HepG2 (cell line): ENCODE data around the gene PHACTR1. TPM values are rescaled to one million over a fixed set of nuclear protein-coding genes. Genes with fewer than 3 reads are reported as not detected.

Experiments
- ATAC-seq: fragments of 200-7000 bp; cut with Tn5 transposase; 3 replicates; pipeline ENCODE4 v1.9.1; 2020; ENCODE audit warnings: mild to moderate bottlenecking, moderate library complexity
- BruUV-seq: library from RNA; stranded (reverse); fragments of 400-500 nt; replicated peaks from 2 replicates; lab custom pipeline; 2021; lab: Mats Ljungman, UMichigan
- CTCF ChIA-PET: fragments of 300-600 bp; formaldehyde crosslinking; extraction: SDS; loops from one replicate; lab custom pipeline; 2021; ENCODE audit warnings: low total read pairs, inconsistent platforms, low intra/inter-chr PET ratio; lab: Yijun Ruan, JAX
- POLR2A ChIA-PET: fragments of 350-600 bp; sonication (Branson Sonifier 250); formaldehyde crosslinking; loops from one replicate; lab custom pipeline; 2020; ENCODE audit warnings: antibody characterized with exemption, inconsistent platforms; lab: Yijun Ruan, JAX
- DNase-seq: peaks from one replicate; pipeline ENCODE4 v3.0.0-alpha.2; 2015; ENCODE audit warnings: low spot score
- FAIRE-seq: peaks from 3 replicates; lab custom pipeline; 2011; peaks lifted over from hg19 to GRCh38; lab: Jason Lieb, UNC
- H2AFZ ChIP-seq: one replicate; pipeline ENCODE4 v1.6.1; 2011; ENCODE audit warnings: low read length, inconsistent platforms
- H3K27ac ChIP-seq: fragments of 300-600 bp; 3 replicates; pipeline ENCODE4 v1.8.0; 2011; ENCODE audit warnings: mixed run types, mild to moderate bottlenecking, mixed read lengths, low read length, inconsistent platforms; ENCODE audit not compliant: insufficient read depth; ENCODE audit errors: extremely low read length
- H3K27me3 ChIP-seq, 2 experiments: fragments of 200-600 bp in 1 of 2; 2 replicates in 1 of 2; 3 replicates in 1 of 2; pipeline versions ENCODE4 v1.6.0 to v1.8.0; 2011; ENCODE audit warnings: low read length in 2 of 2, mild to moderate bottlenecking in 2 of 2, moderate library complexity in 2 of 2, inconsistent platforms in 1 of 2; ENCODE audit not compliant: insufficient read depth in 2 of 2, control insufficient read depth in 1 of 2
- H3K36me3 ChIP-seq, 2 experiments: fragments of 200-600 bp in 1 of 2; replicated peaks in 1 of 2; 2 replicates in 1 of 2; 3 replicates in 1 of 2; pipeline versions ENCODE4 v1.5.1 to v1.8.0; 2011; ENCODE audit warnings: low read length in 2 of 2, inconsistent platforms in 1 of 2; ENCODE audit not compliant: insufficient read depth in 2 of 2, control insufficient read depth in 1 of 2
- H3K4me1 ChIP-seq: 2 replicates; pipeline ENCODE4 v1.5.1; 2012; ENCODE audit warnings: low read length, inconsistent platforms; ENCODE audit not compliant: insufficient read depth
- H3K4me2 ChIP-seq: 2 replicates; pipeline ENCODE4 v1.6.0; 2011; ENCODE audit warnings: low read depth, low read length, inconsistent platforms
- H3K4me3 ChIP-seq, 3 experiments: fragments of 200-600 bp in 1 of 3; sonication (generic), shearing (Covaris generic) in 1 of 3; replicated peaks in 1 of 3; 2 replicates each; pipeline ENCODE4 v1.5.1; 2011 to 2016; ENCODE audit warnings: low read length in 3 of 3, inconsistent platforms in 2 of 3, low read depth in 2 of 3, mild to moderate bottlenecking in 2 of 3, control low read depth in 1 of 3, mixed read lengths in 1 of 3; ENCODE audit not compliant: insufficient read depth in 1 of 3
- H3K79me2 ChIP-seq: one replicate; pipeline ENCODE4 v1.6.1; 2011; ENCODE audit warnings: low read length, inconsistent platforms; ENCODE audit not compliant: insufficient read depth
- H3K9ac ChIP-seq: 2 replicates; pipeline ENCODE4 v1.6.0; 2011; ENCODE audit warnings: mild to moderate bottlenecking, low read depth, low read length, inconsistent platforms; ENCODE audit not compliant: insufficient read depth
- H3K9me3 ChIP-seq: 2 replicates; pipeline ENCODE4 v1.5.1; 2012; ENCODE audit warnings: mild to moderate bottlenecking, low read length
- H4K20me1 ChIP-seq: 2 replicates; pipeline ENCODE4 v1.6.0; 2011; ENCODE audit warnings: inconsistent platforms, mild to moderate bottlenecking, low read length, moderate library complexity; ENCODE audit not compliant: insufficient read depth
- CCDC6 ChIP-seq: sonication (generic); formaldehyde crosslinking; IDR thresholded peaks from 2 replicates; pipeline ENCODE4 v1.8.1; 2022; ENCODE audit warnings: mild to moderate bottlenecking, missing genetic modification reagents, moderate library complexity
- HOXA5 ChIP-seq: sonication (generic); formaldehyde crosslinking; IDR thresholded peaks from 2 replicates; pipeline ENCODE4 v1.4.0; 2020; ENCODE audit warnings: missing genetic modification reagents
- TARDBP ChIP-seq: sonication (generic); formaldehyde crosslinking; IDR thresholded peaks from 2 replicates; pipeline ENCODE4 v1.8.0; 2022; ENCODE audit warnings: mild to moderate bottlenecking, missing genetic modification reagents
- ZNF136 ChIP-seq: sonication (generic); formaldehyde crosslinking; IDR thresholded peaks from 2 replicates; pipeline ENCODE4 v1.8.1; 2022; ENCODE audit warnings: low read depth, mild to moderate bottlenecking, moderate library complexity, missing genetic modification reagents
- ZNF224 ChIP-seq: sonication (generic); formaldehyde crosslinking; IDR thresholded peaks from 2 replicates; pipeline ENCODE4 v1.5.0; 2020; ENCODE audit warnings: mild to moderate bottlenecking, missing genetic modification reagents
- WGBS: methylation state at CpG from one replicate; pipeline ENCODE4 v1.1.6; 2017; ENCODE audit warnings: low lambda C conversion rate; 5-methylcytosine and 5-hydroxymethylcytosine counted together
- in situ Hi-C: cut with HindIII; loops from 2 replicates; pipeline ENCODE4 v1.10.0; 2017; ENCODE audit warnings: low pct_unique_long_range_greater_than_20kb; ENCODE audit not compliant: extremely low pct_ligation_motif_present
- intact Hi-C: fragments of 100-400 bp; cut with micrococcal nuclease; formaldehyde crosslinking; loops from one replicate; pipeline ENCODE4 v1.10.0; 2022; ENCODE audit not compliant: unreplicated experiment
- polyA plus RNA-seq, 8 experiments: library from polyadenylated mRNA; depleted of rRNA in 3 of 8; stranded (reverse) in 7 of 8; unstranded in 1 of 8; fragments of >200 nt; fragmentation: Illumina TruSeq in 4 of 8; extraction: Trizol in 4 of 8; gene quantifications; 2 replicates each; pipeline versions ENCODE4 v1.2.1 to v1.2.3, GENCODE V29; 2011 to 2016; ENCODE audit warnings: low read depth in 4 of 8, missing spikeins in 1 of 8, mixed read lengths in 1 of 8; ENCODE audit not compliant: insufficient read depth in 1 of 8
- total RNA-seq, 5 experiments: library from RNA; depleted of rRNA; stranded (reverse); fragments of >200 nt; fragmentation: Illumina TruSeq; extraction: Trizol; gene quantifications; 2 replicates each; pipeline ENCODE4 v1.2.3, GENCODE V29; 2016; ENCODE audit warnings: low read depth in 1 of 5
- TF ChIP-seq, protein P1 (sequence below): sonication (generic); formaldehyde crosslinking; IDR thresholded peaks from 2 replicates; pipeline ENCODE4 v1.5.1; 2020; ENCODE audit warnings: mild to moderate bottlenecking, missing genetic modification reagents, borderline replicate concordance
- TF ChIP-seq, protein P2 (sequence below): sonication (generic); formaldehyde crosslinking; IDR thresholded peaks from 2 replicates; pipeline ENCODE4 v1.4.0; 2020; ENCODE audit warnings: missing genetic modification reagents, mild to moderate bottlenecking, borderline replicate concordance
- TF ChIP-seq, protein P3 (sequence below): sonication (generic); formaldehyde crosslinking; IDR thresholded peaks from 2 replicates; pipeline ENCODE4 v1.9.0; 2022; ENCODE audit warnings: missing genetic modification reagents, mild to moderate bottlenecking, borderline replicate concordance
- TF ChIP-seq, protein P4 (sequence below), 2 experiments: sonication (generic) in 1 of 2; formaldehyde crosslinking in 1 of 2; IDR thresholded peaks; 2 replicates each; pipeline versions ENCODE4 v1.4.0 to v1.6.1; 2018 to 2020; ENCODE audit warnings: missing genetic modification reagents in 2 of 2, borderline replicate concordance in 1 of 2, low read depth in 1 of 2, mild to moderate bottlenecking in 1 of 2, missing biosample characterization in 1 of 2

PHACTR1 gene
- total and polyA plus RNA-seq, 2 of the 13 experiments (the other 11 are each of a cell fraction or from before 2014, with no cell fraction given) = 0.09 TPM; not detected in 1

DNA sequence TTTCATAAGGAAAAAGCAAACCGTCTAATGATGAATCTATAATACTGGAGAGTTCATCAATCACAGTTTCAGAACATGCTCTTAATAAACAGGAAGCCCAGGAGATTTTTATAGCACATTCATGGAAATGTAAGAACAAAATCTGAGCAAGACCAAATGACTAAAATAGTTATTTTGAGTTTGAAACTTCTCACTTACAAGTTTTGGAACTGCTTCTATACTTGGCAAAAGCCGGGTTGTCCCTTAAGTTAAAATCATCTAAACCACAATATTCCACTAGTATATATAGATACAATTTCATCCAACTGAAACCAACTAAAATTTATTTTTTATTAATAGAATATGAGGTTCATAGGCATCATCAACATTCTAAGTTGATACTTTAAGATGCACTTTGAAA lies 268.2 kb downstream of the PHACTR1 start:
- no TSS peak for BruUV-seq
- no peak for ATAC-seq
- no peaks in the 10 kb centered on the region for H3K4me1 ChIP-seq
- no peak overlapping the region for H3K27ac ChIP-seq
- H3K9ac ChIP-seq = no peak overlapping the region
- in situ Hi-C loops (no loop called here), intact Hi-C loops (no loop called here)
- H3K27me3 ChIP-seq = no peaks in the 10 kb centered on the region
- H2AFZ ChIP-seq = no peak overlapping the region
- H3K79me2 ChIP-seq = no peaks in the 10 kb centered on the region
- H3K9me3 ChIP-seq = peaks cover 9% of the 10 kb centered on the region; the same call in 1 of the 2 replicates
- 6% methylated on average over 2 of the region's 2 CpGs for WGBS
- POLR2A ChIA-PET = no interaction called here
- no peak for TF ChIP-seq TARDBP (CRISPR knock-in tag)
- TF ChIP-seq, protein P1, sequence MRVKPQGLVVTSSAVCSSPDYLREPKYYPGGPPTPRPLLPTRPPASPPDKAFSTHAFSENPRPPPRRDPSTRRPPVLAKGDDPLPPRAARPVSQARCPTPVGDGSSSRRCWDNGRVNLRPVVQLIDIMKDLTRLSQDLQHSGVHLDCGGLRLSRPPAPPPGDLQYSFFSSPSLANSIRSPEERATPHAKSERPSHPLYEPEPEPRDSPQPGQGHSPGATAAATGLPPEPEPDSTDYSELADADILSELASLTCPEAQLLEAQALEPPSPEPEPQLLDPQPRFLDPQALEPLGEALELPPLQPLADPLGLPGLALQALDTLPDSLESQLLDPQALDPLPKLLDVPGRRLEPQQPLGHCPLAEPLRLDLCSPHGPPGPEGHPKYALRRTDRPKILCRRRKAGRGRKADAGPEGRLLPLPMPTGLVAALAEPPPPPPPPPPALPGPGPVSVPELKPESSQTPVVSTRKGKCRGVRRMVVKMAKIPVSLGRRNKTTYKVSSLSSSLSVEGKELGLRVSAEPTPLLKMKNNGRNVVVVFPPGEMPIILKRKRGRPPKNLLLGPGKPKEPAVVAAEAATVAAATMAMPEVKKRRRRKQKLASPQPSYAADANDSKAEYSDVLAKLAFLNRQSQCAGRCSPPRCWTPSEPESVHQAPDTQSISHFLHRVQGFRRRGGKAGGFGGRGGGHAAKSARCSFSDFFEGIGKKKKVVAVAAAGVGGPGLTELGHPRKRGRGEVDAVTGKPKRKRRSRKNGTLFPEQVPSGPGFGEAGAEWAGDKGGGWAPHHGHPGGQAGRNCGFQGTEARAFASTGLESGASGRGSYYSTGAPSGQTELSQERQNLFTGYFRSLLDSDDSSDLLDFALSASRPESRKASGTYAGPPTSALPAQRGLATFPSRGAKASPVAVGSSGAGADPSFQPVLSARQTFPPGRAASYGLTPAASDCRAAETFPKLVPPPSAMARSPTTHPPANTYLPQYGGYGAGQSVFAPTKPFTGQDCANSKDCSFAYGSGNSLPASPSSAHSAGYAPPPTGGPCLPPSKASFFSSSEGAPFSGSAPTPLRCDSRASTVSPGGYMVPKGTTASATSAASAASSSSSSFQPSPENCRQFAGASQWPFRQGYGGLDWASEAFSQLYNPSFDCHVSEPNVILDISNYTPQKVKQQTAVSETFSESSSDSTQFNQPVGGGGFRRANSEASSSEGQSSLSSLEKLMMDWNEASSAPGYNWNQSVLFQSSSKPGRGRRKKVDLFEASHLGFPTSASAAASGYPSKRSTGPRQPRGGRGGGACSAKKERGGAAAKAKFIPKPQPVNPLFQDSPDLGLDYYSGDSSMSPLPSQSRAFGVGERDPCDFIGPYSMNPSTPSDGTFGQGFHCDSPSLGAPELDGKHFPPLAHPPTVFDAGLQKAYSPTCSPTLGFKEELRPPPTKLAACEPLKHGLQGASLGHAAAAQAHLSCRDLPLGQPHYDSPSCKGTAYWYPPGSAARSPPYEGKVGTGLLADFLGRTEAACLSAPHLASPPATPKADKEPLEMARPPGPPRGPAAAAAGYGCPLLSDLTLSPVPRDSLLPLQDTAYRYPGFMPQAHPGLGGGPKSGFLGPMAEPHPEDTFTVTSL (CRISPR knock-in tag) = no peak
- TF ChIP-seq, protein P2, sequence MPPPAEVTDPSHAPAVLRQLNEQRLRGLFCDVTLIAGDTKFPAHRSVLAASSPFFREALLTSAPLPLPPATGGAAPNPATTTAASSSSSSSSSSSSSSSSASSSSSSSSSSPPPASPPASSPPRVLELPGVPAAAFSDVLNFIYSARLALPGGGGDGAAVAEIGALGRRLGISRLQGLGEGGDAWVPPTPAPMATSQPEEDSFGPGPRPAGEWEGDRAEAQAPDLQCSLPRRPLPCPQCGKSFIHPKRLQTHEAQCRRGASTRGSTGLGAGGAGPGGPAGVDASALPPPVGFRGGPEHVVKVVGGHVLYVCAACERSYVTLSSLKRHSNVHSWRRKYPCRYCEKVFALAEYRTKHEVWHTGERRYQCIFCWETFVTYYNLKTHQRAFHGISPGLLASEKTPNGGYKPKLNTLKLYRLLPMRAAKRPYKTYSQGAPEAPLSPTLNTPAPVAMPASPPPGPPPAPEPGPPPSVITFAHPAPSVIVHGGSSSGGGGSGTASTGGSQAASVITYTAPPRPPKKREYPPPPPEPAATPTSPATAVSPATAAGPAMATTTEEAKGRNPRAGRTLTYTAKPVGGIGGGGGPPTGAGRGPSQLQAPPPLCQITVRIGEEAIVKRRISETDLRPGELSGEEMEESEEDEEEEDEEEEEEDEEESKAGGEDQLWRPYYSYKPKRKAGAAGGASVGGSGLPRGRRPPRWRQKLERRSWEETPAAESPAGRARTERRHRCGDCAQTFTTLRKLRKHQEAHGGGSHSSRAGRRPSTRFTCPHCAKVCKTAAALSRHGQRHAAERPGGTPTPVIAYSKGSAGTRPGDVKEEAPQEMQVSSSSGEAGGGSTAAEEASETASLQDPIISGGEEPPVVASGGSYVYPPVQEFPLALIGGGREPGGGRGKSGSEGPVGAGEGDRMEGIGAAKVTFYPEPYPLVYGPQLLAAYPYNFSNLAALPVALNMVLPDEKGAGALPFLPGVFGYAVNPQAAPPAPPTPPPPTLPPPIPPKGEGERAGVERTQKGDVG (CRISPR knock-in tag) = no peak
- TF ChIP-seq, protein P3, sequence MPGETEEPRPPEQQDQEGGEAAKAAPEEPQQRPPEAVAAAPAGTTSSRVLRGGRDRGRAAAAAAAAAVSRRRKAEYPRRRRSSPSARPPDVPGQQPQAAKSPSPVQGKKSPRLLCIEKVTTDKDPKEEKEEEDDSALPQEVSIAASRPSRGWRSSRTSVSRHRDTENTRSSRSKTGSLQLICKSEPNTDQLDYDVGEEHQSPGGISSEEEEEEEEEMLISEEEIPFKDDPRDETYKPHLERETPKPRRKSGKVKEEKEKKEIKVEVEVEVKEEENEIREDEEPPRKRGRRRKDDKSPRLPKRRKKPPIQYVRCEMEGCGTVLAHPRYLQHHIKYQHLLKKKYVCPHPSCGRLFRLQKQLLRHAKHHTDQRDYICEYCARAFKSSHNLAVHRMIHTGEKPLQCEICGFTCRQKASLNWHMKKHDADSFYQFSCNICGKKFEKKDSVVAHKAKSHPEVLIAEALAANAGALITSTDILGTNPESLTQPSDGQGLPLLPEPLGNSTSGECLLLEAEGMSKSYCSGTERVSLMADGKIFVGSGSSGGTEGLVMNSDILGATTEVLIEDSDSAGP (CRISPR knock-in tag) = no peak
- TF ChIP-seq, protein P4, sequence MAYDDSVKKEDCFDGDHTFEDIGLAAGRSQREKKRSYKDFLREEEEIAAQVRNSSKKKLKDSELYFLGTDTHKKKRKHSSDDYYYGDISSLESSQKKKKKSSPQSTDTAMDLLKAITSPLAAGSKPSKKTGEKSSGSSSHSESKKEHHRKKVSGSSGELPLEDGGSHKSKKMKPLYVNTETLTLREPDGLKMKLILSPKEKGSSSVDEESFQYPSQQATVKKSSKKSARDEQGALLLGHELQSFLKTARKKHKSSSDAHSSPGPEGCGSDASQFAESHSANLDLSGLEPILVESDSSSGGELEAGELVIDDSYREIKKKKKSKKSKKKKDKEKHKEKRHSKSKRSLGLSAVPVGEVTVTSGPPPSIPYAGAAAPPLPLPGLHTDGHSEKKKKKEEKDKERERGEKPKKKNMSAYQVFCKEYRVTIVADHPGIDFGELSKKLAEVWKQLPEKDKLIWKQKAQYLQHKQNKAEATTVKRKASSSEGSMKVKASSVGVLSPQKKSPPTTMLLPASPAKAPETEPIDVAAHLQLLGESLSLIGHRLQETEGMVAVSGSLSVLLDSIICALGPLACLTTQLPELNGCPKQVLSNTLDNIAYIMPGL (CRISPR knock-in tag; IDR thresholded peaks at IDR 0.05; ENCODE audit: borderline replicate concordance in 1 of 2, low read depth in 1 of 2) = no peak
- TF ChIP-seq ZNF224 (CRISPR knock-in tag) = no peak
- TF ChIP-seq CCDC6 = no peak
- TF ChIP-seq ZNF136 (CRISPR knock-in tag) = no peak
- no peak for TF ChIP-seq HOXA5
- no peaks in the 10 kb centered on the region for H4K20me1 ChIP-seq
- H3K4me2 ChIP-seq = no peak overlapping the region
- no peak for FAIRE-seq
- H3K4me3 ChIP-seq = no peak overlapping the region
- no peak for DNase-seq
- no peaks in the 10 kb centered on the region for H3K36me3 ChIP-seq
- CTCF ChIA-PET = no interaction called here
